Loucy (cell line): Measurements from ENCODE around the gene XRCC5.
A peak's percentile ranks its signal among the peaks of the same experiment; 100 is the strongest.

Source experiments
- H2AFZ ChIP-seq: fragments of 200-600 bp; sonication (generic); 2 replicates; pipeline ENCODE4 v1.6.0; 2016; ENCODE audit warnings: antibody characterized with exemption, mild to moderate bottlenecking, low read length, moderate library complexity
- H3F3A ChIP-seq: fragments of 200-600 bp; 2 replicates; pipeline ENCODE4 v1.6.0; 2016; ENCODE audit warnings: antibody characterized with exemption, low read depth, mild to moderate bottlenecking
- H3K27me3 ChIP-seq: fragments of 200-600 bp; sonication (generic); 2 replicates; pipeline ENCODE4 v1.6.1; 2014; ENCODE audit warnings: low read length, mild to moderate bottlenecking; ENCODE audit not compliant: insufficient read depth, poor library complexity, severe bottlenecking
- H3K36me3 ChIP-seq: fragments of 200-600 bp; sonication (generic); 2 replicates; pipeline ENCODE4 v1.6.1; 2016; ENCODE audit warnings: low read length; ENCODE audit not compliant: insufficient read depth
- H3K4me1 ChIP-seq: fragments of 200-600 bp; sonication (generic); 2 replicates; pipeline ENCODE4 v1.5.1; 2014; ENCODE audit warnings: low read length, mild to moderate bottlenecking; ENCODE audit not compliant: insufficient read depth, poor library complexity, severe bottlenecking
- H3K4me2 ChIP-seq: fragments of 200-600 bp; sonication (generic); 2 replicates; pipeline ENCODE4 v1.6.0; 2014; ENCODE audit warnings: antibody characterized with exemption, low read length, low read depth, mild to moderate bottlenecking; ENCODE audit not compliant: poor library complexity, severe bottlenecking
- H3K4me3 ChIP-seq: fragments of 200-600 bp; sonication (generic); 2 replicates; pipeline ENCODE4 v1.5.1; 2014; ENCODE audit warnings: low read length, mild to moderate bottlenecking, mixed read lengths; ENCODE audit not compliant: poor library complexity, severe bottlenecking
- H3K79me2 ChIP-seq: fragments of 200-600 bp; sonication (generic); 2 replicates; pipeline ENCODE4 v1.6.1; 2014; ENCODE audit warnings: low read length; ENCODE audit not compliant: insufficient read depth
- H3K9ac ChIP-seq: fragments of 200-600 bp; sonication (generic); 2 replicates; pipeline ENCODE4 v1.6.0; 2014; ENCODE audit warnings: mild to moderate bottlenecking, low read depth, low read length, moderate library complexity; ENCODE audit not compliant: poor library complexity, severe bottlenecking
- H3K9me2 ChIP-seq: fragments of 200-600 bp; sonication (generic); replicated peaks from 2 replicates; pipeline ENCODE4 v1.6.1; 2016; ENCODE audit warnings: low read depth, low read length, mixed read lengths
- H3K9me3 ChIP-seq: fragments of 200-600 bp; sonication (generic); 2 replicates; pipeline ENCODE4 v1.6.1; 2014; ENCODE audit warnings: mild to moderate bottlenecking, antibody characterized with exemption, low read length, low read depth; ENCODE audit not compliant: insufficient read depth
- H4K20me1 ChIP-seq: fragments of 200-600 bp; sonication (generic); 2 replicates; pipeline ENCODE4 v1.6.0; 2014; ENCODE audit warnings: antibody characterized with exemption, low read length, mild to moderate bottlenecking; ENCODE audit not compliant: insufficient read depth, poor library complexity, severe bottlenecking
- EZH2phosphoT487 ChIP-seq: fragments of 200-600 bp; IDR thresholded peaks from 2 replicates; pipeline ENCODE4 v1.6.1; 2018; ENCODE audit warnings: antibody characterized with exemption, mild to moderate bottlenecking, moderate library complexity, borderline replicate concordance
- TF ChIP-seq, protein P1 (sequence below): fragments of 200-600 bp; sonication (generic); conservative IDR thresholded peaks from 2 replicates; pipeline ENCODE4 v1.5.1; 2014; ENCODE audit warnings: mild to moderate bottlenecking, antibody characterized with exemption, low read length

The XRCC5 gene

DNA sequence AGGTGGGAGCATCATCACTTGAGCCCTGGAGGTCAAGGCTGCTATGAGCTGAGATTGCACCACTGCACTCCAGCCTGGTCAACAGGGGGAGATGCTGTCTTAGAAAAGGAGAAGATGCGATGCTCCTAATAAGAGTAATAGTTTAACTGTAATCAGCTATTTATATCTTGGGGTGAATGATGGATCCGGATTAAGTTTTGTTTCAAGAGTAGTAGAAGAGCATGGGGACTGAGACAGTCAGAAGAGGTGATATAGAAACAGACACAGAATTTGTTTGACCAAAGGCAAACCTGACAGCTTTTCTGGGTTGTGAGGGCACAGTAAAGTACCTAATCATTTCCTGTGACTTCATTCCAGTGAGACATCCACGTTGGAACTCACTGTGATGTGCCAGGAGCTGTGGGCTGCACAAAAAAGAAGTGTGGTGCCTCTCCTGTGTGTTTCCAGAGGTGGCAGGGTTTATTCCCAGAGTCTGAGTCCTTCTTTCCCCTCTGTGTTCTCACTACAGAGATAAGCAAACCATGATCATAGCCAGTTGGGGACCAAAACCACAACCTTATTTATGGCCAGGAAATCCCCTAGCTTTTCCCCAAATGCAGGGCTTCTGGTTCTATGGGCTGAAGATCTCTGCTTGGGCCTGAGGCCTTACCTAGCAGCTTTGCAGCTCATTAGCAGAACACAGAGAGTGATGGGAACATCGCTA, 113.7 kb downstream of the XRCC5 start:
- Histone ChIP-seq H3K4me1 (peaks cover 69% of the 10 kb centered on the region), H4K20me1 (no peaks in the 10 kb centered on the region), H3K27me3 (no peaks in the 10 kb centered on the region), H3K36me3 (no peaks in the 10 kb centered on the region), H3K9me3 (no peaks in the 10 kb centered on the region), H3F3A (peaks cover 32% of the 10 kb centered on the region), H3K4me2 (peak overlapping the region; percentile 90), H3K79me2 (peaks cover 23% of the 10 kb centered on the region; the same call in 1 of the 2 replicates), H2AFZ (no peak overlapping the region), H3K4me3 (peak overlapping the region; percentile 73), H3K9me2 (no peaks in the 10 kb centered on the region), H3K9ac (peak overlapping the region; percentile 98)
- TF ChIP-seq, protein P1, sequence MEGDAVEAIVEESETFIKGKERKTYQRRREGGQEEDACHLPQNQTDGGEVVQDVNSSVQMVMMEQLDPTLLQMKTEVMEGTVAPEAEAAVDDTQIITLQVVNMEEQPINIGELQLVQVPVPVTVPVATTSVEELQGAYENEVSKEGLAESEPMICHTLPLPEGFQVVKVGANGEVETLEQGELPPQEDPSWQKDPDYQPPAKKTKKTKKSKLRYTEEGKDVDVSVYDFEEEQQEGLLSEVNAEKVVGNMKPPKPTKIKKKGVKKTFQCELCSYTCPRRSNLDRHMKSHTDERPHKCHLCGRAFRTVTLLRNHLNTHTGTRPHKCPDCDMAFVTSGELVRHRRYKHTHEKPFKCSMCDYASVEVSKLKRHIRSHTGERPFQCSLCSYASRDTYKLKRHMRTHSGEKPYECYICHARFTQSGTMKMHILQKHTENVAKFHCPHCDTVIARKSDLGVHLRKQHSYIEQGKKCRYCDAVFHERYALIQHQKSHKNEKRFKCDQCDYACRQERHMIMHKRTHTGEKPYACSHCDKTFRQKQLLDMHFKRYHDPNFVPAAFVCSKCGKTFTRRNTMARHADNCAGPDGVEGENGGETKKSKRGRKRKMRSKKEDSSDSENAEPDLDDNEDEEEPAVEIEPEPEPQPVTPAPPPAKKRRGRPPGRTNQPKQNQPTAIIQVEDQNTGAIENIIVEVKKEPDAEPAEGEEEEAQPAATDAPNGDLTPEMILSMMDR: peak; percentile 69
- no peak for TF ChIP-seq EZH2phosphoT487

DNA sequence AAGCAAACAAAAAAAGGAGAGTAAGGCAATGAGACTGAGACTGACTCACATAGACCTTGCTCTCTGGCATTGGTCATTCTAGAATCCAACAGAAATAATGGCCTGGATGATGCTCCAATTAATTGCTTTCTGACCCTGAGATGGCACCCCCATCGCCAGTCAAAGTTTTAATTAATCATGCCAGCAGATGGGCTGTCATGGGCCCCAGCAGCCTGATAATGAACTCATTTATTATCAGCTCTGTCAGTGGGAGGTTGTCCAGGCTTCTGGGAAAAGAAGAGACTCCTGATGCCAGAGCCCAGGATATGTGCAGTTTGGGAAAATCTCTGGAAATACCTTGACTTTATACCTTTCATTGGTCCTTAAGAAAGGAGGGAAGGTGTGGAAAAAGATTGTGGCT, 115.2 kb downstream of the XRCC5 start:
- no peak overlapping the region for H2AFZ ChIP-seq
- H3K9ac ChIP-seq: peak overlapping the region; percentile 98
- peak overlapping the region; percentile 90 for H3K4me2 ChIP-seq
- TF ChIP-seq EZH2phosphoT487: no peak
- TF ChIP-seq, protein P1: no peak
- H3K9me3 ChIP-seq: no peaks in the 10 kb centered on the region
- no peaks in the 10 kb centered on the region for H4K20me1 ChIP-seq
- H3K4me1 ChIP-seq: peaks cover 53% of the 10 kb centered on the region
- H3F3A ChIP-seq: peaks cover 20% of the 10 kb centered on the region
- no peaks in the 10 kb centered on the region for H3K36me3 ChIP-seq
- peaks cover 18% of the 10 kb centered on the region; the same call in 1 of the 2 replicates for H3K79me2 ChIP-seq
- no peaks in the 10 kb centered on the region for H3K9me2 ChIP-seq
- H3K4me3 ChIP-seq: no peak overlapping the region
- no peaks in the 10 kb centered on the region for H3K27me3 ChIP-seq

DNA sequence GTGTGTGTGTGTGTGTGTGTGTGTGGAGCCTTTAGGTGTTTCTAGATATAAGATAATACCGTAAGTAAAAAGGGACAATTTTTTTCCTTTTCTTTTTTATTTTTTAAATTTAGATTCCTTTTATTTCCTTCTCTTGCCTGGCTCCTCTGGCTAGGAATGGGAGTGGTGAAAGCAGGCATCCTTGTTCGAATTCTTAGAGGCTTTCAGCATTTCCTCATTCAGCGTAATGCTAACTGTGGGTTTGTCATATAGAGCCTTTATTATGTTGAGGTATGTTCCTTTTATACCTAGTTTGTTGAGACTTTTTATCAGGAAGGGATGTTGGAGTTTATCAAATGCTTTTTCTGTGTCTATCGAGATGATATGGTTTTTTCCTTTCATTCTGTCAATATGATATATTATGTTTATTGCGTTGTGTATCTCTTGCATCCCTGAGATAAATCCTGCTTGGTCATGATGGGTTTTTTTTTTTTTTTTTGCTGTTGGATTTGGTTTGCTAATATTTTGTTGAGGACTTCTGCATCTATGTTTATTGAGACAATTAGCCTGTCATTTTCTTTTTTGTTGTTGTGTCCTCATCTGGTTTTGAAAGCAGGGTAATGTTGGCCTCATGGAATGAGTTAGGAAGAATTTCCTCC, 120.2 kb downstream of the XRCC5 start:
- no peak overlapping the region for H3K4me2 ChIP-seq
- no peak overlapping the region for H2AFZ ChIP-seq
- no peaks in the 10 kb centered on the region for H3K27me3 ChIP-seq
- no peaks in the 10 kb centered on the region; the same call in 1 of the 2 replicates for H3K36me3 ChIP-seq
- no peak overlapping the region for H3K4me3 ChIP-seq
- TF ChIP-seq, protein P1: no peak
- TF ChIP-seq EZH2phosphoT487: no peak
- no peaks in the 10 kb centered on the region for H3F3A ChIP-seq
- no peak overlapping the region for H3K9ac ChIP-seq
- no peaks in the 10 kb centered on the region for H3K9me2 ChIP-seq
- H3K79me2 ChIP-seq: no peaks in the 10 kb centered on the region
- H4K20me1 ChIP-seq: no peaks in the 10 kb centered on the region
- H3K4me1 ChIP-seq: peaks cover 4% of the 10 kb centered on the region
- H3K9me3 ChIP-seq: peaks cover 28% of the 10 kb centered on the region; the same call in 1 of the 2 replicates
